Glutamatergic neuron (in vitro differentiated cells): ENCODE results near the gene NSG1. TPM values are rescaled to one million over a fixed set of nuclear protein-coding genes. Genes with fewer than 3 reads are reported as not detected.

Experiments used
- DNase-seq: peaks from one replicate; pipeline ENCODE4 v3.0.0; 2022
- H3K27ac Mint-ChIP-seq: one replicate; pipeline ENCODE4 v1.8.0; 2020; ENCODE audit warnings: mild to moderate bottlenecking, mixed read lengths, inconsistent platforms; ENCODE audit not compliant: unreplicated experiment
- H3K27me3 Mint-ChIP-seq: one replicate; pipeline ENCODE4 v1.8.0; 2020; ENCODE audit warnings: mild to moderate bottlenecking, moderate library complexity, mixed read lengths, inconsistent platforms; ENCODE audit not compliant: unreplicated experiment
- H3K36me3 Mint-ChIP-seq: one replicate; pipeline ENCODE4 v1.8.0; 2020; ENCODE audit warnings: mild to moderate bottlenecking, mixed read lengths, inconsistent platforms; ENCODE audit not compliant: unreplicated experiment
- H3K4me1 Mint-ChIP-seq: one replicate; pipeline ENCODE4 v1.8.0; 2020; ENCODE audit warnings: mild to moderate bottlenecking, low read depth, mixed read lengths, inconsistent platforms; ENCODE audit not compliant: unreplicated experiment
- H3K4me3 Mint-ChIP-seq: one replicate; pipeline ENCODE4 v1.8.0; 2020; ENCODE audit warnings: mild to moderate bottlenecking, mixed read lengths, inconsistent platforms; ENCODE audit not compliant: unreplicated experiment
- H3K9me3 Mint-ChIP-seq: one replicate; pipeline ENCODE4 v1.8.0; 2020; ENCODE audit warnings: mild to moderate bottlenecking, moderate library complexity, mixed read lengths, inconsistent platforms; ENCODE audit not compliant: unreplicated experiment
- CTCF ChIP-seq: fragments of 200-600 bp; sonication (generic); IDR thresholded peaks from one replicate; pipeline ENCODE4 v1.5.0; 2021; ENCODE audit not compliant: partially characterized antibody, unreplicated experiment
- total RNA-seq: library from RNA; stranded (reverse); fragmentation: NEBNext Ultra II Directional; extraction: Animal tissue kit (Norgen Biotek cat#: 25700); gene quantifications from one replicate; pipeline ENCODE4 v1.2.1, GENCODE V29; 2021; ENCODE audit not compliant: unreplicated experiment

Gene NSG1
- total RNA-seq, 1 donor from 2014 or later, result 208 TPM

GRCh38 chr4:4405358-4405962, 18.6 kb downstream of the NSG1 start:
- peaks cover 5% of the 10 kb centered on the region for H3K36me3 Mint-ChIP-seq
- no peak for DNase-seq
- TF ChIP-seq CTCF, result no peak
- H3K27ac Mint-ChIP-seq, result no peak overlapping the region
- no peak overlapping the region for H3K4me3 Mint-ChIP-seq
- H3K27me3 Mint-ChIP-seq, result peaks cover 9% of the 10 kb centered on the region
- H3K9me3 Mint-ChIP-seq, result peaks cover 6% of the 10 kb centered on the region
- peaks cover 23% of the 10 kb centered on the region for H3K4me1 Mint-ChIP-seq

- Mint-ChIP-seq H3K4me1 (peaks cover 23% of the 10 kb centered on the region), H3K36me3 (peaks cover 5% of the 10 kb centered on the region), H3K4me3 (no peak overlapping the region), H3K27ac (peak overlapping the region; percentile 43), H3K27me3 (peaks cover 9% of the 10 kb centered on the region), H3K9me3 (peaks cover 6% of the 10 kb centered on the region)
- DNase-seq, result no peak
- no peak for TF ChIP-seq CTCF
Observed at GRCh38 chr4:4406455-4407298, 19.8 kb downstream of the NSG1 start.

- Mint-ChIP-seq H3K36me3 (peaks cover 5% of the 10 kb centered on the region), H3K9me3 (peaks cover 6% of the 10 kb centered on the region), H3K27me3 (peaks cover 9% of the 10 kb centered on the region), H3K4me1 (peaks cover 23% of the 10 kb centered on the region), H3K4me3 (no peak overlapping the region), H3K27ac (peak overlapping the region; percentile 55)
- DNase-seq, result no peak
- no peak for TF ChIP-seq CTCF
Observed at GRCh38 chr4:4407299-4408131, 20.6 kb downstream of the NSG1 start.

- Mint-ChIP-seq H3K4me3 (no peak overlapping the region), H3K4me1 (peaks cover 18% of the 10 kb centered on the region), H3K27me3 (peaks cover 6% of the 10 kb centered on the region), H3K36me3 (peaks cover 5% of the 10 kb centered on the region), H3K9me3 (peaks cover 9% of the 10 kb centered on the region), H3K27ac (no peak overlapping the region)
- peak; percentile 49 for DNase-seq
- no peak for TF ChIP-seq CTCF
Observed at GRCh38 chr4:4408132-4408523, 21.2 kb downstream of the NSG1 start.
